Posterior vena cava (tissue), 2 donors: ENCODE measurements around the gene EFNA5. TPM values are rescaled to one million over a fixed set of nuclear protein-coding genes. Genes with fewer than 3 reads are reported as not detected.

Source experiments
- DNase-seq: peaks from one replicate; pipeline ENCODE4 v3.0.0-alpha.2; 2020; ENCODE audit warnings: low spot score
- intact Hi-C, 2 donors: fragments of 100-400 bp; cut with DNase I; formaldehyde crosslinking; loops; one replicate each; pipeline versions ENCODE4 v1.14.1 to v1.14.2; 2022 to 2023
- total RNA-seq, 2 donors: library from RNA; stranded (reverse); fragmentation: NEBNext Ultra II Directional; extraction: Animal tissue kit (Norgen Biotek cat#: 25700); gene quantifications; one replicate each; pipeline ENCODE4 v1.2.1, GENCODE V29; 2021
- donor health status: DM: yes; HTN: yes; CAD: no.
- donor health status: DM: yes; HTN: yes; CAD: no.

EFNA5 gene
- total RNA-seq, 2 donors from 2014 or later = 4.2 to 10.2 TPM

DNA sequence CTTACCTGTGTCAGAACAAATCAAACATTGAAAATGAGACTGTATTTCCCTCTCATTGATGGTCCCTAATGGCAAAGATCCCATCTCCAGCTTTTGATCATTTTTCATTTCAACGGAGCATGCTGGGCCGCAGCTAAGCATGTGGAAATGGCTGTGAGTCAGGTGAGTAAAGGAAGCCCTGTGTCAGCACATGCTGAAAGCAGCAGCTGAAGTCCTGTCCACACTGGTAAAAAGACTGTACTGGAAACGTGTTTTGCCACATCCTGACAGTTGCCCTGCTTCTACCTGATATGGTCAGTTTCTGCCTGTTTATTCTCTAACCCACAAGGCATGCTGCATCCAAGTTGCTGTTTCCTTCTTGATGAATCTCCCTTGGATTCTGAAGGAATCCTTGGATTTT lies 330.1 kb downstream of the EFNA5 start:
- intact Hi-C loops = no loop called here
- DNase-seq = no peak

DNA sequence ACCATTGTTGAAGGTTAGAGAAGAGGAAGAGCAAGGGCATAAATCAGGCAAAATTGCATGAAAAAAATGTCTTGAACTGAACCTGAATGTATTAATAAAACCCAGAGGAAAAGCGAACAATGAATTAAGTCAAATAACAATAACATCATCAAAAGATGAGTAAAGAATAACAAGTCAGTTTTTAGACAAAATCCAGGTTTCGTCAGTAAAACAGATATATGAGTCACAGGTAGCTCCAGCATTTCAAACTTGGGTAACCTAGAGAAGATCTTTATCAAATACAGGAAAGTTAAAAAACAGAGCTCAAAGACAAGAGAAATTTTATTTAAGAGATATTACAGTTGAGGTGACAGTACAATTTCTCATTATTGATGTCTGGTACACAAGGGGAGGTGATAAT lies 332.4 kb downstream of the EFNA5 start:
- no peak for DNase-seq

DNA sequence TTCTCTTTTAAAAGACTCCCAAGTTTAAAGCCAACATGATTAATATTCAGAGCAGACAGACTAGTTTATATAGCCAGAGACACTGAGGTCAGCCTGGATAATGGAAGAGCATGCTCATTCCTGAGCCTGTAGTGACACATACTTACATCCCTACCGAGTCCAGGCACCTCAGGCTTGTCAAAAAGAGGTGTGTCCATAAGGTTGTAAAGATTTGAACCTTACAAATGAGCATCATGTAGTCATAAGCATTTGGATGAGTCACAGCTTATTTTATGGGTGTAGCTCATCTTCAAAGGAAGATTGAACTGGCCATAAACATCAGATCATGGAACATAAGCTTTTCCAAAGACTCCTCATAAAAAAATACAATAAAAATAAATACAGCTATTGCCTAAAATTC lies 333.5 kb downstream of the EFNA5 start:
- DNase-seq = no peak

More for the DNA sequence above, 332.4 kb downstream of the EFNA5 start:
- intact Hi-C loops = no loop called here

DNA sequence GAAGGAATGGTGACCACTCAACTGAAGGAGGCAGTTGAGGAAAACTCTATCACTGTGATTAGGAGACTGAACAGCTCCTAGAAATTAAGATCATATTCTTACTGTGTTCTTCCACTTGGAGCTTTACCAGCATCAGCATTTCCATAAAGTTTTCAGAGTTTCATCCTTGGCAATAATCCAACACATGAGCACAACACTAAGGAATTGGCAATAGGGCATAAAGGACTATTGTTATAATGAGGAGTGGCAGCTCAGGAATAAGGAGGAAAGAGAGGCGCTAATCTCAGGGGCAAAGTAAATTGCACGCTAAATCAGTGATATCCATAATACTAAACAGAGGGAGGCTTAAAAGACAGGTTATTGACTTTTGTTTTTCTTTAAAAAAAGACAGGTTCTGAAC lies 338.9 kb downstream of the EFNA5 start:
- DNase-seq = no peak
- intact Hi-C loops = no loop called here

More for the DNA sequence above, 333.5 kb downstream of the EFNA5 start:
- intact Hi-C loops = no loop called here

DNA sequence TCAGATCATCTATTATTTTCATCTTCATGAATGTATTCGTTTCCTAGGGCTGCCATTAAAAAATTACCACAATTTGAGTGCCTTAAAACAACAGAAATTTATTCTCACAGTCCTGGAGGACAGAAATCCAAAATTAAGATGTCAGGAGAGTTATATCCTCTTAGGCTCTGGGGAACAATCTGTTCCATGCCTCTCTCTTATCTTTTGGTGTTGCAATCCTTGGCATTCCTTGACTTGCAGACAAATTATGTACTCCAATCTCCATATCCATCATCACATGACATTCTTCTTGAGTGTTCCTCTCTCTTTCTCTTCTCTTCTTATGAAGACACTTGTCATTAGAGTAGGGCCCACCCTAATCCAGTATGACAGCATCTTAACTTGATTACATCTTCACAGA lies 339.4 kb downstream of the EFNA5 start:
- intact Hi-C loops = no loop called here
- DNase-seq = no peak

DNA sequence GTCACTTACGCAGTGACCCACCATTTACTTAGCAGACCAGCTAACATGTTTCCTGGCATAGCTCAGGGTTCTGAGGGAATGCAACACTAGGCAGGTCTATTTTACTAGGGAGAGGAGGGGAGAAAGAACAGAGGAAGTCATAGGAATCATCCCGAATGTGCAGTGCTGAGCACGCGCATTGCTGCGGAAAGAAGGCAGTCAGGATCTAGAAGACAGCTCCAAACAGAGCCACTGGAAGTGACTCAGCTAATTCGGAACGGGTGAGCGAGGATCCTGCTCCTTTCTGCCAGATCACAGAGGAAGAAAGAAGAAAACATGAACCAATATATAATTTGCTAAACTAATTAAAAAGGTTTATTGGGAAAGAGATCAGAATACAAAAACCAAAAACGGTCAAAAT lies 339.8 kb downstream of the EFNA5 start:
- peak; percentile 76 for DNase-seq
- intact Hi-C loops = no loop called here

DNA sequence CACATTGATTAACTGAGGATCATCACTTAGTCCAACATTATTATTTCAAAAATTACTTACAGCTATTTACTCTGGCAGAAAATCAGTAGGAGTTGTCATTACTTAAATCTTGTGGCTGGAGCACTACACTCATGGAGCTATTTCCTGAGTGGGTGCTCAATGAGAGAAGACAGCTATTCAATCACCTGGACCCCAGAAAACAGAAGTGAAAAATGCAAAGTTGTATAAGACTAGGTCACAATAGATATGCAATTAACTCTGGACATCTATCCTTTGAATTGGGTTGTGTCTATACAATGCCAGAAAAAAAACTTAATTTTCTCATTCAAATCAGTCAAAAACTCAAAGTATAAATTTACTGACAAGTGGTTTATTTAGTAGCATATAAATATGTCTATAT lies 340.9 kb downstream of the EFNA5 start:
- no peak for DNase-seq
- intact Hi-C loops = no loop called here
